ENCODE results near the gene MEF2D.

Gene MEF2D

GRCh38 chr1:156499842-156500542 lies 583 bp downstream of the MEF2D start:
- peak in 3 of 5 experiments; percentile 29 to 48 (median 39) for DNase-seq

- DNase-seq, result no peak
Measured at GRCh38 chr1:156499194-156499841, 1.3 kb downstream of the MEF2D start.

- DNase-seq, result no peak
Measured at GRCh38 chr1:156498432-156499193, 2.0 kb downstream of the MEF2D start.

GRCh38 chr1:156497743-156498431 lies 2.7 kb downstream of the MEF2D start:
- DNase-seq, result no peak

GRCh38 chr1:156497078-156497742 lies 3.4 kb downstream of the MEF2D start:
- no peak for DNase-seq

GRCh38 chr1:156496211-156496761 lies 4.3 kb downstream of the MEF2D start:
- DNase-seq, result no peak

GRCh38 chr1:156495401-156496140 lies 5.0 kb downstream of the MEF2D start:
- no peak for DNase-seq

- DNase-seq, result no peak
Measured at GRCh38 chr1:156494309-156494895, 6.2 kb downstream of the MEF2D start.

GRCh38 chr1:156493742-156494141 lies 6.8 kb downstream of the MEF2D start:
- no peak for DNase-seq

GRCh38 chr1:156493154-156493631 lies 7.4 kb downstream of the MEF2D start:
- DNase-seq, result no peak

- no peak for DNase-seq
Measured at GRCh38 chr1:156492591-156493080, 7.9 kb downstream of the MEF2D start.

- DNase-seq, result no peak
Measured at GRCh38 chr1:156492013-156492590, 8.5 kb downstream of the MEF2D start.

GRCh38 chr1:156491151-156491949 lies 9.2 kb downstream of the MEF2D start:
- DNase-seq, result no peak

- DNase-seq, result no peak
Measured at GRCh38 chr1:156490401-156491032, 10.1 kb downstream of the MEF2D start.

- no peak for DNase-seq
Measured at GRCh38 chr1:156489935-156490293, 10.7 kb downstream of the MEF2D start.

GRCh38 chr1:156489166-156489934 lies 11.2 kb downstream of the MEF2D start:
- DNase-seq, result peak in 2 of 5 experiments; percentile 62

- DNase-seq, result peak in 2 of 5 experiments; percentile 59 to 70
Measured at GRCh38 chr1:156488566-156489165, 11.9 kb downstream of the MEF2D start.

GRCh38 chr1:156487862-156488261 lies 12.7 kb downstream of the MEF2D start:
- DNase-seq, result peak in 1 of 5 experiments; percentile 34
